CD4-positive, alpha-beta T cell treated with Interleukin-2 at 100 ng/mL for 4 hours (primary cell): ENCODE results near the gene MYO1B.

Experiments used
- DNase-seq: peaks from one replicate; pipeline ENCODE4 v3.0.0-alpha.2; 2020; ENCODE audit warnings: low spot score

The MYO1B gene

DNA sequence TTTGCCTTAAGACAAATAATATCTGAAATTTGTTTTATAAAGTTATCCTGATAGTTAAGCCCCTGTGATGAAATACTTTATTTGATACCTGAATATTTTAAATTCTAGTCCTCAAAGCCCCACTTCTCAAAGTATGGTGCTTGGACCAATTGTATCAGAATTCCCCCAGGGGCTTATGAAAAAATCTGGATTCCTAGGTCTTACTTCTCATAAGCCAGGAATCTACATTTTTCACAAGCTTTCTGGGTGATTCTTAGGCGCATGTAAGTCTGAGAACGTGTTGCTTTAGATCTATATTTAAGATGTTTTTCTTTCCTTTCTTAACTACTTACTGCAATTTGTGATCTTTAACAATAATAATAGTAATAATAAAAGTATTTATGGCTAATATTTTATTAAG lies 53.1 kb downstream of the MYO1B start:
- no peak for DNase-seq

DNA sequence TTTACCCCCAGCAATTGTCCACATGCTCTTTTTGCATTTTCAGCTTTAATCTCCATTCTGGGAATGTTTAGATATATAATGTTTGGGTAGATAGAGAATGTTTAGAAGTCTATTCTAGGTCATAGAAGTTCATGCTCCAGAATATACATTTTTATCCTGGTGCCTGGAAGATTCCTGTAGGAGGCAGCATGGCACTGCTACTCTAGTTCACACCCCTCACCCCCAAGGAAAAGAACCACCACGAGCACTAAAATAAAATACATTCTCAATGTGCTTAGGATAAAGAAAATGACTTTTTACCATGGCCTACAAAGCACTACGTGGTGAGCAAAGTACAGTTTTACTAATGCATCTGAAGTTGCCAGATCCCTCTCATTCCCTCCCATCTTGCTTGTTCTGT lies 53.8 kb downstream of the MYO1B start:
- DNase-seq = no peak

- DNase-seq = no peak
Observed at GRCh38 chr2:191299866-191300265, 54.7 kb downstream of the MYO1B start.

DNA sequence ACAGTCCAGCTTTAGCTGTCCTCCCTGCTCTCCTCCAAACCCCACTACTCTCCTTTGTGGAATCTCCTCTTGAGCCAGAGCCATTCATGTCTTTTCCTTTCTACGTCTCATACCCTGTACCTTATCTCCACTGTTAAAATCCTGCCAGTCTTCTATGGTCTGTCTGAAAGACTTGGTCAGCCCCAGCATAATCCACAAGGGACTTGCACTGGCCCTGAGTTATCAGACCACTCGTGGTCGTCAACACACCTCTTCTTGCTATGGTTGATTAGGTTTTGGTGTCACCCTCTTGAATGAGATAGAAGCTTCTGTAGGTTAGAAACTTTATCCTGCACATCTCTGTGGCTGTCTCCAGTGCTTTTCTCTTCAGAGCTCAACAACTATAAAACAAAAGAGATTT lies 56.8 kb downstream of the MYO1B start:
- no peak for DNase-seq

- peak; percentile 18 for DNase-seq
Observed at GRCh38 chr2:191302459-191303139, 57.4 kb downstream of the MYO1B start.

GRCh38 chr2:191303140-191304005 lies 58.2 kb downstream of the MYO1B start:
- DNase-seq = no peak

DNA sequence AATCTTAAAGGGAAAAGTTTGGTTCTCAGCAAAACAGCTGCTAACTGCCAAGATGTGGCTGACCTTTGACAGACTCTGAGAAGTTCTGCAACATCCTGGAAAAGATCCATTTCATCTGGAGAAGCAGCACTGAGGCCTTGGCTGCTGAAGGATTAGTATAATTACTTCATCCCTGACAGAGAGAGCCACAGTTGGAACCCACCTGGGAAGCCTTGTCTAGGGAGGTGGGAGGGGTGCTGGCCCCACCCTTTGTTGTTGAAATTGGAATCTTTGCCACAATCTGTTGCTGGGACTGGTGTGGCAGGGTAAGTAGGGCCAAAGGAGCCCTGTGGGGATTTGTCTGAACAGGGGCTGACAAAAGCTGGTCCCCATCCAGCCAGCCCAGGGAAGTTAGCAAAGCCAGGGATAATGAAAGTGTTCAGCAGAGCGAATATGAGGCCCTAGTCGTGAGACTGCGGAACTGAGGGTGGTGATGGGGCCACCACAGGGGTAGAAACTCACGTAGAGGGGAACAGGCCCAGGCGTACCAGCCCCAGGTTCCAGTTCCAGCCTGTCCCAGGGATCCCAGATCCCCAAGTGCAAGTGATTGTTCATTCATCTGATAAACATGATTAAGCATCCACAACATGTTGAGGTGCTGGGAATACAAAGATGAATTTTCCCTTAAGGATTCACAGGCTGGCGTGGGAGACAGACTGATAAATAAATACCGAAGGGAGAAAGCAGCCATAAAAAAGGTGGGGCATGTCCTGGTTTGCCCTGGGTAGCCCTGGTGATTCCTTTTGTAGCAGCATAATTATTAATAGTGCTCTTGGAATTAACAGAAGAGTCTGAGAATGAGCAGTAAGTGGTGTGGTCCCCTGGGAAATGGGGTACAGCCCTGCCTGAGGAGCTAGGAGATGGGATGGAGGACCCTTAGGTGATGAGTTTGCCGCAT lies 60.0 kb downstream of the MYO1B start:
- DNase-seq = no peak

DNA sequence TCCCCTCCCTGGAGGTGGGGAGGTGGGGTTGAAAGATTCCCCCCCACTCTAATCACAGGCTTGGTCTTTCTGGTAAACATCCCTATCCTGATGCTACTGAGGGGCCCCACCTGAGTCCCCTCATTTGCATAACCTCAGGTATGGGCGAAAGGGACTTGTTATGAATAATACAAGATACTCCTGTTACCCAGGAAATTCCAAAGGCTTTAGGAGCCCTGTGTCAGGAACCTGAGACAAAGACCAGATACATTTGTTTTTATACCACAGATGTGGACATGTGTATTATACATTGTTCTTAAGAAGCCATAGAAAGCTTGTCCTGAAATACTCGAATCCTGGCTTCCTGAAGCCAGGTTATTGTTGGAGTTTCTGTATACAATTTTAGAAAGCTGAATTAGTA lies 62.8 kb downstream of the MYO1B start:
- no peak for DNase-seq

DNA sequence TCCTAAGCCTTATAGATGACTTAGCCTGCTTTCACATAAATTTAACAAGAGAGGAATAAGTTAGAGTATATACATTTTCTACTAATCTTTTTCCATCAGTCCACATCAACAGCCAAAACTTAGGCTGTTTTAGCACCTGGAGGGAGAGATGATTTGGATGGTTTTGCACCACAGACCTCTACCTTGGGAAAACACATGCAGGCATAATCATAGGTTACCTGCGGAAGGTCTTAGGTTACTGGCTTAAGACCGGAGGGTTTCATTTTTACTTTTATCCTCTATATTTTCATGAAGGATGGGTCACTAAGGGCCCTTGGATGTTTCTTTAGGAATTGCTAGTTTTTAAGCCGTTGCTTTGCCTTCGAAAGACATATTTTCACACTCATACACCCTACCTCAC lies 66.0 kb downstream of the MYO1B start:
- DNase-seq = no peak

DNA sequence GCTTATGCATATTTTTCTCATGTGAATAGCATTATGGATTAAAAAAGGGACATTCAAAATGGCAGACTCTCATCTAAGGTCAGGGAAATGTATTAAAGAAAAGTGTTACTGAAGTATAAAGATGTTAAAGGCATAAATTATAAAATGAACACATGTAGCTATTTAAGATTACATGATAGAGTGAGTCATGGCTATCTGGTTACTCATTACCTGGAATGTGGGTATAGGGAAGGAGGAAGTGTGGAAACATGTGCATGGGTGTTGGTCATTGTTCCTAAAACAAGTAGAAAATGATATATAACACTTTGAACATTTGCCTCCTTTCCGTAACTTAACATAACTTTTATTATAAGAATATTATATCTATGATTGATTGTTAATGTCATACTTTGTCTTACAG lies 66.4 kb downstream of the MYO1B start:
- no peak for DNase-seq

- DNase-seq = no peak
Observed at GRCh38 chr2:191312163-191312562, 67.0 kb downstream of the MYO1B start.

- DNase-seq = no peak
Observed at GRCh38 chr2:191312662-191313061, 67.5 kb downstream of the MYO1B start.

GRCh38 chr2:191314697-191315364 lies 69.6 kb downstream of the MYO1B start:
- no peak for DNase-seq

DNA sequence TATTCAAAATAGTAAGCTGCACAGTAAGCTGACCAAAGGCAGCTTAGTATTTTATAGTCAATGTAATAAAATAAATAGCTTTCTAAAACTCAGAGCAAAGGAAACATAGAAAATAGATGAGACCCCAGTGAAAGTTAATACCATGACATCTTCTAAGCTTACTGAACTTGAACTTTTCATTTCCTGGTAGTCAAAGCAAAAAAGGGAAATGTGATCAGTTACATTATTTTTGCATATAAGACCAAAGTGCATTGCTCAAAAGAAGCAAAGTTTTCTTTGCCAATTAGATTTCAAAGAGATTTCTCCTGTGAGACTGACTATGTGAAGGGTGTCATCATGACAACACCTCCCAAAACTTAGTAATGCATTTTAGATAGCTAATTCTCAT lies 70.2 kb downstream of the MYO1B start:
- DNase-seq = no peak

GRCh38 chr2:191316246-191316994 lies 71.2 kb downstream of the MYO1B start:
- DNase-seq = no peak

DNA sequence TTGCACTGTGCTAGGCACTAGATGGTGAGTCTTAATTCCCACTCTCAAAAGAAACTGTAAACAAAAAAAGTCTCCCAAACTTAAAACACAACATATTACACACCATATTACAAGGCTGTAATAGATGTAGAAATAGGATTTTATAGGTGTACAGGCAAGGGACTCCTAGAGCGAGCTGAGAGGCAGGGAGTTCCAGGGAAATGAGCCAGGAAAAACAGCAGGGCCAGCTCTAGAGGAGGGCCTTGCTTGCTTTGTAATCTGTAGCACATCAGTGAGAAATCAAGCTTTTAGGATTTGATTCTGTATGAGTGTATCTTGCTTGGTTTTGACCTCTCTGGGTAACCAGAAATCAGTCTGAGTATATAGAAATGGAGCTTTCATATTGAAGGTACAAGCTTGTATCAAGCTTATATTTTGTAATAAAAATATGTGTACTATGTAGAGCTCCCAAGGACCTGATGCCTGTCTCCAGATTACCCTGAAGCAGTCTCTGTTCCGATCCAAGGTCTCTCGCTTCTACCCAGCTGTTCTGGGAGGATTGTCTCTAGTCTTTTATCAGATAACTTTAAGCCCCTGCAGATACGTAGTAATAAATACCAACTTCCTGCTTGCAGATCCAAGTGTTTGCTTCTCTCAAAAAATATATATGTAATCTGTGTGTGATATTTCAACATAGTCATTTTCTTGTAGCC lies 73.0 kb downstream of the MYO1B start:
- DNase-seq = no peak

DNA sequence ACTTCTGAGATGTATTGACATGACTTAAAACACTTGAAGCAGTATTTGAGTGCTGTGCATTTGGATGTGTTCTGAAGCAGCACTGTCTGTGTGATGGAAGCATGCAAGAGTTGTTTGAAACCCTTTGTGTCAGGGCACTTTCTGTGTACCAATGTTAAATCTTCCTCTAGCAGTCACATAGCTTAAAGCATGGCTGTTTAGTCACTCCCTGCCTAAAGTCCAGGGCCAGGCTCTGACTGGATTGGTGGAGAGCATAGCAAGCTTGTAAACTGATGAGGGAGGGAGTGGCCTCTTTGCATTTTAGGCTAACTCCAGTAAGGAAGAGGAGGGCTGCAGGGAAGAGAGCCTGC lies 73.5 kb downstream of the MYO1B start:
- no peak for DNase-seq

- no peak for DNase-seq
Observed at GRCh38 chr2:191319186-191319585, 74.0 kb downstream of the MYO1B start.

DNA sequence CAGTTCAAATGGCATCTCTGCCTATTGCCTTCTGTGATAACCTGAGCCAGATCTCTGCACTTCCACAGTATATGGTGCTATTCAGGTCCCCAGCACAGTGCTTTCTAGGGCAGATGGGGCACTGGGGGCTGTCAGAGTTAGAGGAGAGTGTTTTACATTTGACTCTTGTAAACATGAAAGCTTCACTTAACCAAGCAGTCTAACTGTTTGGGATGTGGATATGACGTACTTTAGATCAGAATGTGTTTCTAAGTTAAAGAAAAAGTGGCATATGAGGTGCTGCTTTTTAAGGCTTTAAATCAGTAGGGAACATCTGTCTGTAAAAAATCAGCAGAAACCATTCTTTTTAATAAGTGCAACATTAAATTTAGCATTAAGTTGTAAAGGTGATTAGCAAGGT lies 75.7 kb downstream of the MYO1B start:
- DNase-seq = no peak

- DNase-seq = peak; percentile 10
Observed at GRCh38 chr2:191321861-191322662, 76.9 kb downstream of the MYO1B start.
